ENCODE data around the gene RBMS3.

Gene RBMS3

GRCh38 chr3:29291260-29291981 is 10.6 kb downstream of the RBMS3 start:
- TF ChIP-seq, protein P1, sequence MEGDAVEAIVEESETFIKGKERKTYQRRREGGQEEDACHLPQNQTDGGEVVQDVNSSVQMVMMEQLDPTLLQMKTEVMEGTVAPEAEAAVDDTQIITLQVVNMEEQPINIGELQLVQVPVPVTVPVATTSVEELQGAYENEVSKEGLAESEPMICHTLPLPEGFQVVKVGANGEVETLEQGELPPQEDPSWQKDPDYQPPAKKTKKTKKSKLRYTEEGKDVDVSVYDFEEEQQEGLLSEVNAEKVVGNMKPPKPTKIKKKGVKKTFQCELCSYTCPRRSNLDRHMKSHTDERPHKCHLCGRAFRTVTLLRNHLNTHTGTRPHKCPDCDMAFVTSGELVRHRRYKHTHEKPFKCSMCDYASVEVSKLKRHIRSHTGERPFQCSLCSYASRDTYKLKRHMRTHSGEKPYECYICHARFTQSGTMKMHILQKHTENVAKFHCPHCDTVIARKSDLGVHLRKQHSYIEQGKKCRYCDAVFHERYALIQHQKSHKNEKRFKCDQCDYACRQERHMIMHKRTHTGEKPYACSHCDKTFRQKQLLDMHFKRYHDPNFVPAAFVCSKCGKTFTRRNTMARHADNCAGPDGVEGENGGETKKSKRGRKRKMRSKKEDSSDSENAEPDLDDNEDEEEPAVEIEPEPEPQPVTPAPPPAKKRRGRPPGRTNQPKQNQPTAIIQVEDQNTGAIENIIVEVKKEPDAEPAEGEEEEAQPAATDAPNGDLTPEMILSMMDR (IDR thresholded peaks at IDR 0.05) = no peak
- DNase-seq (ENCODE audit: low spot score) = no peak
- Histone ChIP-seq H3K4me3 (no peak overlapping the region), H3K27ac (peak overlapping the region in 1 of 2 donors; percentile 6)

DNA sequence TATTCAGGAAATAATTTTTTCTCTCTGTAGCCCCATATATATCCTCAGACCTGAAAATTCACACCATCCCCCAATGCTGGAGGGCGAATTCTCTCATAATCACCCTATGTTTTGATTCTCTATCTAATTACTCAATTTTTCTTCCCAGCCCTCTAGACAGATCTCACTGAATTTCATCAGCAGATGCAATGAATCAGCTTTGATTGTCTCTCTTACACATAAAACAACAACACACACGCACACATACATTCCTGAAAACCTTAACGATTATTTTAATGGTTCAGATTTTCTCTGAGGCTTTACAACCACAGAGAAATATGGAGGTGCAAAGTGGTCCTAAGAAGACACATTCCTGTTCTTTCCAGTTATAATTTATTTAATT is 11.1 kb downstream of the RBMS3 start:
- DNase-seq (ENCODE audit: low spot score) = no peak
- TF ChIP-seq, protein P1 (IDR thresholded peaks at IDR 0.05) = no peak
- Histone ChIP-seq H3K27ac (peak overlapping the region in 1 of 2 donors; percentile 6), H3K4me3 (no peak overlapping the region)

- H3K27ac ChIP-seq = no peak overlapping the region
- no peak for DNase-seq (ENCODE audit: low spot score)
- TF ChIP-seq, protein P1 (IDR thresholded peaks at IDR 0.05) = no peak
- no peak overlapping the region for H3K4me3 ChIP-seq
Observed at GRCh38 chr3:29293421-29293820, 12.6 kb downstream of the RBMS3 start.

DNA sequence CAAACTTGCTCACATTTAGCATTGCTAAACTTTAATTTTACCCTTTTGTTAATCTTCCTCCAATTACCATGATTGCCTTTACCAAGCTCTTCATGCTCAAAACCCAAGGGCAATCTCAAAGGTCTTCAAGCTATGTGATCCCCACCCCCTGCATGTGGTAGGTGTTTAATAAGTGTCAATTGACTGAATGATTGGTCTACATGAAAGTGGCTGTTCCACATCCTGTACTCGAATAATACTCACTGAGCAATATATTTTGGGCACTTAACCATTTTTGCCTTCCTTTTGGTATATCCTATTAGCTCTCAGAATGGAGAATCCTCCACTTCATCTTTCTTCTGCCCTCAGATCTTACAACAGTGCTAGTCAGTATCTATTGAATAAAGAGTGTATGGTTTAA is 17.1 kb downstream of the RBMS3 start:
- TF ChIP-seq, protein P1 (IDR thresholded peaks at IDR 0.05) = no peak
- DNase-seq (ENCODE audit: low spot score) = no peak
- no peak overlapping the region for H3K4me3 ChIP-seq
- H3K27ac ChIP-seq = no peak overlapping the region

GRCh38 chr3:29301332-29302019 is 20.6 kb downstream of the RBMS3 start:
- TF ChIP-seq, protein P1 (IDR thresholded peaks at IDR 0.05) = no peak
- Histone ChIP-seq H3K27ac (no peak overlapping the region), H3K4me3 (no peak overlapping the region)
- DNase-seq (ENCODE audit: low spot score) = no peak

GRCh38 chr3:29302619-29303018 is 21.7 kb downstream of the RBMS3 start:
- TF ChIP-seq, protein P1 (IDR thresholded peaks at IDR 0.05) = no peak
- Histone ChIP-seq H3K27ac (no peak overlapping the region), H3K4me3 (no peak overlapping the region)
- no peak for DNase-seq (ENCODE audit: low spot score)

- TF ChIP-seq, protein P1 (IDR thresholded peaks at IDR 0.05) = no peak
- DNase-seq (ENCODE audit: low spot score) = no peak
- Histone ChIP-seq H3K4me3 (no peak overlapping the region), H3K27ac (no peak overlapping the region)
Observed at GRCh38 chr3:29307295-29307694, 26.4 kb downstream of the RBMS3 start.

Data from coronary artery (tissue), 2 donors.